SK-N-SH treated with all-trans-retinoic acid at 6 μM for 48 hours (cell line): ENCODE measurements around the gene ABI1.

Experiments used
- PATZ1 ChIP-seq: fragments of 250-450 bp; sonication (Bioruptor Pico); IDR thresholded peaks from 2 replicates; pipeline ENCODE4 v1.8.0; 2020; ENCODE audit warnings: mild to moderate bottlenecking, moderate library complexity, borderline replicate concordance
- ZNF70 ChIP-seq: fragments of 450-650 bp; formaldehyde crosslinking; IDR thresholded peaks from 2 replicates; pipeline ENCODE4 v1.5.0; 2020; ENCODE audit warnings: mild to moderate bottlenecking, moderate library complexity
- TF ChIP-seq, protein P1 (sequence below): fragments of 250-450 bp; sonication (Bioruptor Pico); IDR thresholded peaks from 2 replicates; pipeline ENCODE4 v1.8.0; 2021; ENCODE audit warnings: low read depth, mild to moderate bottlenecking, moderate library complexity, borderline replicate concordance

GRCh38 chr10:26730552-26730951, 130.2 kb downstream of the ABI1 start:
- TF ChIP-seq, protein P1, sequence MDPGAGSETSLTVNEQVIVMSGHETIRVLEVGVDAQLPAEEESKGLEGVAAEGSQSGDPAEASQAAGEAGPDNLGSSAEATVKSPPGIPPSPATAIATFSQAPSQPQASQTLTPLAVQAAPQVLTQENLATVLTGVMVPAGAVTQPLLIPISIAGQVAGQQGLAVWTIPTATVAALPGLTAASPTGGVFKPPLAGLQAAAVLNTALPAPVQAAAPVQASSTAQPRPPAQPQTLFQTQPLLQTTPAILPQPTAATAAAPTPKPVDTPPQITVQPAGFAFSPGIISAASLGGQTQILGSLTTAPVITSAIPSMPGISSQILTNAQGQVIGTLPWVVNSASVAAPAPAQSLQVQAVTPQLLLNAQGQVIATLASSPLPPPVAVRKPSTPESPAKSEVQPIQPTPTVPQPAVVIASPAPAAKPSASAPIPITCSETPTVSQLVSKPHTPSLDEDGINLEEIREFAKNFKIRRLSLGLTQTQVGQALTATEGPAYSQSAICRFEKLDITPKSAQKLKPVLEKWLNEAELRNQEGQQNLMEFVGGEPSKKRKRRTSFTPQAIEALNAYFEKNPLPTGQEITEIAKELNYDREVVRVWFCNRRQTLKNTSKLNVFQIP (CRISPR knock-in tag) = no peak
- TF ChIP-seq ZNF70 (CRISPR knock-in tag) (no peak), PATZ1 (CRISPR knock-in tag) (no peak)
